ENCODE results near the gene GPR161.

DNA sequence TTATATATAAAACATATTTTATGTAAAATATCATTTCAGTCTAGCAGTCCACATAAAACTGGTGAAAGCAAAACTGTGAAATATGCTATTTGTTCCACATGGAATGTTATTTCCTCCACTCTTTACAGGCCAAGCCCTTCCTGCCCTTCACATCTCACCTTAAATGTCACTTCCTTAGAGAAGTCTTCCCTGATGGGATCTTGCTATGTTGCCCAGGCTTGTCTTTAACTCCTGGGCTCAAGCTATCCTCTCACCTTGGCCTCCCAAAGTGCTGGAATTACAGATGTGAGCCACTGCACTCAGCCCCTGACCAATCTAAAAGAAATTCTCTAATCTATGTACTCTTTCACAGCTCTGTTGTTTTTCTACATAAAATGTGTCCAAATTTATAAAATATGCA is 2.3 kb upstream of the GPR161 start:
- TF ChIP-seq EZH2 (IDR thresholded peaks at IDR 0.05; ENCODE audit: insufficient read depth, poor library complexity, severe bottlenecking) (no peak), EZH2phosphoT487 (IDR thresholded peaks at IDR 0.05; ENCODE audit: insufficient read depth, low read depth) (no peak)
